B cell (primary cell): ENCODE results near the gene THSD7B. TPM values are rescaled to one million over a fixed set of nuclear protein-coding genes. Genes with fewer than 3 reads are reported as not detected.

Source experiments
- ATAC-seq: fragments of 200-7000 bp; cut with Tn5 transposase; one replicate; pipeline ENCODE4 v1.10.0; 2021; ENCODE audit warnings: low read depth, mild to moderate bottlenecking, moderate number of reproducible peaks, moderate library complexity
- CTCF ChIA-PET: fragments of 350-600 bp; sonication (Branson Sonifier 250); formaldehyde crosslinking; loops from one replicate; lab custom pipeline; 2021; ENCODE audit warnings: antibody characterized with exemption, inconsistent platforms; lab: Charles Lee
- POLR2A ChIA-PET: fragments of 350-600 bp; sonication (Branson Sonifier 250); formaldehyde crosslinking; loops from one replicate; lab custom pipeline; 2021; ENCODE audit warnings: antibody characterized with exemption; lab: Charles Lee
- DNase-seq: peaks from one replicate; pipeline ENCODE4 v3.0.0; 2013
- H2AFZ ChIP-seq: 2 replicates; pipeline ENCODE4 v1.6.1; 2012; ENCODE audit warnings: mild to moderate bottlenecking, low read depth, low read length; ENCODE audit not compliant: insufficient read depth, poor library complexity, severe bottlenecking
- H3K27ac ChIP-seq, 2 donors: 1 replicate in 1 of 2; 2 replicates in 1 of 2; pipeline ENCODE4 v1.5.1; 2012 to 2013; ENCODE audit warnings: low read length in 2 of 2, mild to moderate bottlenecking in 2 of 2, moderate library complexity in 1 of 2
- H3K27me3 ChIP-seq, 4 experiments: fragments of 200-600 bp in 1 of 4; sonication (generic) in 1 of 4; replicated peaks in 1 of 4; 1 replicate in 2 of 4; 2 replicates in 2 of 4; pipeline versions ENCODE4 v1.6.1 to v1.7.0; 2013 to 2016; ENCODE audit warnings: low read length in 3 of 4, mild to moderate bottlenecking in 2 of 4, mixed read lengths in 1 of 4, moderate library complexity in 1 of 4; ENCODE audit not compliant: insufficient read depth in 4 of 4, control insufficient read depth in 3 of 4; ENCODE audit errors: control extremely low read depth in 1 of 4
- H3K36me3 ChIP-seq, 2 experiments: replicated peaks in 1 of 2; 1 replicate in 1 of 2; 2 replicates in 1 of 2; pipeline versions ENCODE4 v1.6.1 to v1.7.1; 2013; ENCODE audit warnings: low read length in 1 of 2; ENCODE audit not compliant: insufficient read depth in 2 of 2, control insufficient read depth in 1 of 2; ENCODE audit errors: control extremely low read depth in 1 of 2, extremely low read depth in 1 of 2
- H3K4me1 ChIP-seq, 2 donors: fragments of 200-600 bp in 1 of 2; sonication (generic) in 1 of 2; 1 replicate in 1 of 2; 2 replicates in 1 of 2; pipeline versions ENCODE4 v1.5.1 to v1.6.1; 2013 to 2017; ENCODE audit warnings: low read length in 2 of 2; ENCODE audit not compliant: control insufficient read depth in 2 of 2, insufficient read depth in 2 of 2
- H3K4me2 ChIP-seq: replicated peaks from 2 replicates; pipeline ENCODE3; 2012; ENCODE audit warnings: mild to moderate bottlenecking, low read depth, low read length; ENCODE audit not compliant: poor library complexity, severe bottlenecking
- H3K4me3 ChIP-seq, 5 experiments: fragments of 200-600 bp in 1 of 5; sonication (generic) in 1 of 5; 1 replicate in 3 of 5; 2 replicates in 2 of 5; pipeline versions ENCODE4 v1.5.1 to v1.7.0; 2011 to 2016; ENCODE audit warnings: low read length in 4 of 5, mild to moderate bottlenecking in 4 of 5, low read depth in 2 of 5, control low read depth in 1 of 5, moderate library complexity in 1 of 5; ENCODE audit not compliant: insufficient read depth in 1 of 5; ENCODE audit errors: control extremely low read depth in 1 of 5, extremely low read depth in 1 of 5
- H3K79me2 ChIP-seq: fragments of 200-600 bp; sonication (generic); one replicate; pipeline ENCODE4 v1.6.0; 2016; ENCODE audit warnings: low read length; ENCODE audit not compliant: control insufficient read depth, insufficient read depth
- H3K9ac ChIP-seq: fragments of 200-600 bp; sonication (generic); 2 replicates; pipeline ENCODE4 v1.6.1; 2017; ENCODE audit warnings: mild to moderate bottlenecking, low read length, moderate library complexity
- H3K9me3 ChIP-seq, 3 donors: one replicate each; pipeline versions ENCODE4 v1.6.1 to v1.7.1; 2013; ENCODE audit warnings: low read length in 2 of 3; ENCODE audit not compliant: control insufficient read depth in 2 of 3, insufficient read depth in 1 of 3; ENCODE audit errors: control extremely low read depth in 1 of 3
- H4K20me1 ChIP-seq: 2 replicates; pipeline ENCODE4 v1.6.0; 2012; ENCODE audit warnings: mild to moderate bottlenecking, low read length; ENCODE audit not compliant: insufficient read depth, control insufficient read depth, poor library complexity, severe bottlenecking
- H3K27ac Mint-ChIP-seq: one replicate; pipeline ENCODE4 v1.8.0; 2021; ENCODE audit warnings: mixed read lengths
- H3K27me3 Mint-ChIP-seq: one replicate; pipeline ENCODE4 v1.8.0; 2021; ENCODE audit warnings: mixed read lengths
- H3K4me1 Mint-ChIP-seq: one replicate; pipeline ENCODE4 v1.8.0; 2021; ENCODE audit warnings: mixed read lengths
- H3K4me3 Mint-ChIP-seq: one replicate; pipeline ENCODE4 v1.8.0; 2021; ENCODE audit warnings: mixed read lengths
- H3K9me3 Mint-ChIP-seq: one replicate; pipeline ENCODE4 v1.8.0; 2022; ENCODE audit warnings: mixed read lengths; ENCODE audit not compliant: insufficient read depth
- CTCF ChIP-seq: fragments of 200-600 bp; IDR thresholded peaks from one replicate; pipeline ENCODE4 v1.8.0; 2022; ENCODE audit warnings: antibody characterized with exemption, mild to moderate bottlenecking
- EZH2 ChIP-seq: IDR thresholded peaks from 2 replicates; pipeline ENCODE4 v1.6.1; 2012; ENCODE audit warnings: borderline replicate concordance, low read depth, mild to moderate bottlenecking, moderate library complexity, low read length; ENCODE audit not compliant: insufficient read depth, poor library complexity, severe bottlenecking
- WGBS: methylation state at CpG from one replicate; pipeline ENCODE4 v1.1.5; 2013; ENCODE audit warnings: missing lambda C conversion rate; ENCODE audit not compliant: insufficient coverage; 5-methylcytosine and 5-hydroxymethylcytosine counted together
- intact Hi-C: fragments of 100-400 bp; cut with micrococcal nuclease; formaldehyde crosslinking; loops from one replicate; pipeline ENCODE4 v1.10.0; 2022
- polyA plus RNA-seq: library from polyadenylated mRNA; depleted of rRNA; stranded (reverse); fragments of >200 nt; gene quantifications from 2 replicates; pipeline ENCODE4 v1.2.3, GENCODE V29; 2012
- total RNA-seq, 2 donors: library from RNA; stranded (reverse); fragments of 120-200 nt in 1 of 2; gene quantifications; 1 replicate in 1 of 2; 2 replicates in 1 of 2; pipeline versions ENCODE4 v1.2.3 to v1.2.4, GENCODE V29; 2013 to 2022

THSD7B gene
- total and polyA plus RNA-seq, 2 donors (not counting 1 experiment from before 2014, with no cell fraction given): 0.76 TPM; not detected in 1

- intact Hi-C loops: no loop called here
- no peaks in the 10 kb centered on the region for H3K4me1 Mint-ChIP-seq
- no peaks in the 10 kb centered on the region for H3K27me3 Mint-ChIP-seq
- Histone ChIP-seq H2AFZ (no peak overlapping the region), H3K36me3 (no peaks in the 10 kb centered on the region), H3K79me2 (no peaks in the 10 kb centered on the region), H3K27me3 (no peaks in the 10 kb centered on the region), H3K27ac (no peak overlapping the region), H3K9me3 (no peaks in the 10 kb centered on the region), H3K9ac (no peak overlapping the region), H3K4me3 (no peak overlapping the region), H3K4me1 (no peaks in the 10 kb centered on the region), H3K4me2 (no peak overlapping the region), H4K20me1 (no peaks in the 10 kb centered on the region)
- ChIA-PET POLR2A (no interaction called here), CTCF (no interaction called here)
- H3K4me3 Mint-ChIP-seq: no peak overlapping the region
- WGBS: no CpG with 5 or more reads among the region's 1 CpG
- no peak overlapping the region for H3K27ac Mint-ChIP-seq
- no peak for ATAC-seq
- TF ChIP-seq CTCF (no peak), EZH2 (no peak)
- no peaks in the 10 kb centered on the region for H3K9me3 Mint-ChIP-seq
- no peak for DNase-seq
These were observed 746.2 kb downstream of the THSD7B start for GRCh38 chr2:137511526-137511925.

DNA sequence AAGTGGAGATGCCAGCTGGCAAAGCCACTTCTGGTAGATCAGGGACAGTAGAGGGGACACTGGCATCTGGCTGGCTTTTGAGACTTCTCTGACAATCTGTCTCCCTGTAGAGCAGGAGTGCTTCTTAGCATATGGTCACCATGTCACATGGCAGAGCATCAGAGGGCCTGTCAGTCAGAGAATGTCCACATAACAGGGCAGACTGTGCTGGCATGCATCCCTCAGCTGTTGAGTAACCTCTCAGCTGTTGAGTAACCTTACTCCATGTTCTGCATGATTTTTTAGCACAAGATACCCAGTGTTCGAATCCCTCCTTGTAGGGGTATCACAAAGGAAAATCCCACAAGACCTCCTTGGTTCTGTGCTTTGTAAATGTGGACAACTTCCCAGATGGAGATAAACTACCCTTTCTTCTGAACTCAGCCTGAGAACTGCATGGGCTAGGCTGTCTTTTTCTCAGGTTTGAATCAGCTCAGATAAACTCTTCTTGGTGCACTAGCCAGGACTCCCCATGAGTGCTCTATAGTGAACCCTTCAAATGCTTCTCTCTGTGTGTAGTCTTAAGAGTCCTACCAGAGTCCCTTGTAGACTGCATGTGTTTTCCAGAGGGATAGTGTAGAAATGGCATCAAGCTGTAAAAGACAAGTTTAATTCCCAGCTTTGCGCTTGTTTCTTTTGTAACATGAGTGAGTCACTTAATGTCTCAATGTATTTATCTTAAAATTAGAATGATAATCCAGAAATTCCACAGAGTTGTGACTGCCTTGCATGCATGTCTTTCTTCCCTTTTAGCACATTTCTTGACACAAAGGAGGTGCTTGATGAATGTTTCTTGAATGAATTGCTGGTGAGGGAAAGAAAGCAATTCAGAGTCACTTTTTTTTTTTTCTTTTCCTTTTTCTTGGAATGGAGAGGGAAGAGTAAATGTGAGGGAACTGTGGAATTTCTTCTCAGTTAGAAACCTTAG lies 756.6 kb downstream of the THSD7B start:
- Mint-ChIP-seq H3K9me3 (no peaks in the 10 kb centered on the region), H3K27me3 (no peaks in the 10 kb centered on the region), H3K27ac (no peak overlapping the region), H3K4me1 (no peaks in the 10 kb centered on the region), H3K4me3 (no peak overlapping the region)
- Histone ChIP-seq H2AFZ (no peak overlapping the region), H3K4me2 (no peak overlapping the region), H3K9me3 (peaks cover 0 to 4% (median 0%) of the 10 kb centered on the region in 3 donors), H4K20me1 (no peaks in the 10 kb centered on the region), H3K4me1 (no peaks in the 10 kb centered on the region), H3K27me3 (no peaks in the 10 kb centered on the region), H3K79me2 (no peaks in the 10 kb centered on the region), H3K4me3 (no peak overlapping the region), H3K36me3 (no peaks in the 10 kb centered on the region), H3K27ac (no peak overlapping the region), H3K9ac (no peak overlapping the region)
- CTCF ChIA-PET: no interaction called here
- ATAC-seq: no peak
- 100% methylated on average over 1 of the region's 2 CpGs for WGBS
- POLR2A ChIA-PET: no interaction called here
- TF ChIP-seq CTCF: no peak
- TF ChIP-seq EZH2: no peak
- no peak for DNase-seq
- intact Hi-C loops: no loop called here
